HG03025 (cell line): ENCODE data around the gene ESCO1.
"Not testable (repeated sequence)": the region's sequence is repeated elsewhere in the genome, so short reads cannot be mapped to it uniquely, and the experiment has no call there.

ENCODE experiments used
- ATAC-seq: cut with Tn5 transposase; IDR thresholded peaks from one replicate; pipeline ENCODE4 v1.9.1; 2021; ENCODE audit warnings: mild to moderate bottlenecking, moderate library complexity; ENCODE audit not compliant: unreplicated experiment, low FRiP score

ESCO1 gene, protein sequence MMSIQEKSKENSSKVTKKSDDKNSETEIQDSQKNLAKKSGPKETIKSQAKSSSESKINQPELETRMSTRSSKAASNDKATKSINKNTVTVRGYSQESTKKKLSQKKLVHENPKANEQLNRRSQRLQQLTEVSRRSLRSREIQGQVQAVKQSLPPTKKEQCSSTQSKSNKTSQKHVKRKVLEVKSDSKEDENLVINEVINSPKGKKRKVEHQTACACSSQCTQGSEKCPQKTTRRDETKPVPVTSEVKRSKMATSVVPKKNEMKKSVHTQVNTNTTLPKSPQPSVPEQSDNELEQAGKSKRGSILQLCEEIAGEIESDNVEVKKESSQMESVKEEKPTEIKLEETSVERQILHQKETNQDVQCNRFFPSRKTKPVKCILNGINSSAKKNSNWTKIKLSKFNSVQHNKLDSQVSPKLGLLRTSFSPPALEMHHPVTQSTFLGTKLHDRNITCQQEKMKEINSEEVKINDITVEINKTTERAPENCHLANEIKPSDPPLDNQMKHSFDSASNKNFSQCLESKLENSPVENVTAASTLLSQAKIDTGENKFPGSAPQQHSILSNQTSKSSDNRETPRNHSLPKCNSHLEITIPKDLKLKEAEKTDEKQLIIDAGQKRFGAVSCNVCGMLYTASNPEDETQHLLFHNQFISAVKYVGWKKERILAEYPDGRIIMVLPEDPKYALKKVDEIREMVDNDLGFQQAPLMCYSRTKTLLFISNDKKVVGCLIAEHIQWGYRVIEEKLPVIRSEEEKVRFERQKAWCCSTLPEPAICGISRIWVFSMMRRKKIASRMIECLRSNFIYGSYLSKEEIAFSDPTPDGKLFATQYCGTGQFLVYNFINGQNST

DNA sequence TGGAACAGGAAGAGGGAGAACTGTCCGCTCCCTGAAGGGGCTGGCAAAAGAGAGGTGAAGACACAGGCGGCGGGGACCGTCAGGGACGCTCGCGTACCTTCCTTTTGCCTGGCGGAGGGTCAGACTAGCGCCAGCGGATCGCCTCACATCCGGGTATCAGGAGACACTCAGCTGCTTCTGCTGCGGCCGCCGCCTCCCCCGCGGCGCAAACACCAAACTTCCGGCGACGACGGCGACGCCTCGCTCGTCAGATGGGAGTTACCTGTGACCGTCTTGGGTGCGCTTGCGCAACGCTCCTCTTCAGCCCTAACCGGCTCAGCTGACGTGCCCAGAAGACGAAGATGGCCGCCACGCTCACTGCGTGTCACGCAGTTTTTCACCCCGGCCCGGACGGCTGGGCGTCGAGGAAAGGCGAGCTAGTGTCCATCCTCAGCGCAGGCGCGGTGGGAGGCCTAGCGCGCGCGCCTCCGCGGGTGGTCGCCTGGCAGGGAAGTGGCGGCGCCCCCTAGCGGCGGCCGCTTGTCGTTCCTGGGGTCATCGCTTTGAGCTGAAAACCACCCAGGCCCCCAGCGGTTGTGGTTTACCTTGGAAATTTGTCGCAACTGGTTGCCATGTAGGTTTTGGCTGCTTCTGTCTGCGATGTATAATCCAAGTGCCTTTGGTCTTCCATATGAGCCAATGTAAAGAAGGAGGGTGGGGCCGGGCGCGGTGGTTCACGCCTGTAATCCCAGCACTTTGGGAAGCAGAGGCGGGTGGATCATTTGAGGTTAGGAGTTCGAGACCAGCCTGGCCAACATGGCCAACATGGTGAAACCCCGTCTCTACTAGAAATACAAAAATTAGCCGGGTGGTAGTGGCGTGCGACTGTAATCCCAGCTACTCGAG is at the start of gene ESCO1:
TSS of gene ESCO1 (minus strand) at position 179 of the 885 bp plus-strand sequence. CDS start 25,861 bp downstream, outside the sequence.
- peak; percentile 90 for ATAC-seq

DNA sequence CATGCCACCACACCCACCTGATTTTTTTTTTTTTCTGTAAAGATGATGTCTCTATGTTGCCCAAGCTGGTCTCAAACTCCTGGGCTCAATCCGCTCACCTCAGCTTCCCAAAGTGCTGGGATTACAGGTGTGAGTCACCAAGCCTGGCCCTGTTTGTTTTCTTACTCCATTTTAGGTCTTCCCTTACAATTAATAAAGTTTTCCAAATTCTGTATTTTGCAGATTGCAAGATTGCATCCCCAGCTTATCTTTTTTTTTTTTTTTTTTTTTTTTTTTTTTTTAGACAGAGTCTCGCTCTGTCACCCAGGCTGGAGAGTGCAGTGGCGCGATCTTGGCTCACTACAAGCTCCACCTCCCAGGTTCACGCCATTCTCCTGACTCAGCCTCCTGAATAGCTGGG is 39.9 kb upstream of the ESCO1 start:
- not testable (repeated sequence) for ATAC-seq

DNA sequence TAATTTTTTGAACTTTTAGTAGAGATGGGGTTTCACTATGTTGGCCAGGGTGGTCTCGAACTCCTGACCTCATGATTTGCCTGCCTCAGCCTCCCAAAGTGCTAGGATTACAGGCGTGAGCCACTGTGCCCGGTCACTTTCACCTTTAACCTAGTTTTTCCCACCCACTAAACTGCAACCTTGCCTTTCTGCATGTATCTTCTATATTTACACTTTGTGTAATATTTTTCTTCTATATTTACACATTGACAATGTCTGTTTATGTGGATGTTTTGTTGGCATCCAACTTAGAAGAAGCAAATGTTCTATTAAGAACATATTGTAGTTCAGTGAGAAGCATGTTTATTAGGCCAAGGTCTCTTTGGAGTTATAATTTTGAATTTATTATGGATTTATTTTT is 38.3 kb upstream of the ESCO1 start:
- no peak for ATAC-seq

DNA sequence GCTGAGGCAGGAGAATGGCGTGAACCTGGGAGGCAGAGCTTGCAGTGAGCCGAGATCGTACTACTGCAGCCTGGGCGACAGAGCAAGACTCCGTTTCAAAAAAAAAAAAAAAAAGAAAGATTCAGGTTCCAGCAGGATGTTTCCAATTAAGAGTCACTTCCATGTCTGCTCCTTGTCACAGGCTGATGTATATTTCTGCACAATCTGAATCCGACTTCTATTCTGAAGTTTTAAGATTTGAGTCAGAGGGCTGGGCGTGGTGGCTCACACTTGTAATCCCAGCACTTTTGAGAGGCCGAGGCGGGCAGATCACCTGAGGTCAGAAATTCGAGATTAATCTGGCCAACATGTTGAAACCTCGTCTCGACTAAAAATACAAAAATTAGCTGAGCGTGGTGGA is 36.3 kb upstream of the ESCO1 start:
- ATAC-seq, result no peak

DNA sequence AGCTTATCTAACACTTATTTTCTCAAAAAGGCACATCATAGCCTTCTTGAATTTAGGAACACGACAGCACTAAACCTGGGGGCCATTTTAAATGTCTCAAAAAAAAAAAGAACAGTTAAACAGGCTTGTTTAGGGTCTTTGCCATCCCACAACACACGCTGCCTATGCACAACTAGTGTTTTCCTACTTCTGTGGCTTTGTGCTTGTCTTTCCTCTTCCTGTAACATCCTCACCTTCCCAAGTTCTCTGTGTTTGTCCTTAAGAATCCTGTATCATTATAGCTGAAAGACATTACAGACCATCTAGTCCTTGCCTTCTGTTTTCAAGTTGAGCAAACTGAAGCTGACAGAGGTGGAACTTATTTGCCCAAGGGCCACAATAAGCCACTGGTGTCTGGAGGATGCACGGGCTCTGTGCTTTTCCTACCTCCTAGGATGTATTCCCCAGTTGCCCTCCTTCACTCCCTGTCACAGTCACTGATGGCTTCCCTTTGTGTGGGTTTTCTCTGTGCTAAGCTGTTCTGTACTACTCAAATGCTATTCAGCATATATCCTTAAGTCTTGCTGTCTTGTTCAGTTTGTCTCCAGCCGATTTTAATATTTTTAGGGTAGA is 34.2 kb upstream of the ESCO1 start:
- no peak for ATAC-seq

DNA sequence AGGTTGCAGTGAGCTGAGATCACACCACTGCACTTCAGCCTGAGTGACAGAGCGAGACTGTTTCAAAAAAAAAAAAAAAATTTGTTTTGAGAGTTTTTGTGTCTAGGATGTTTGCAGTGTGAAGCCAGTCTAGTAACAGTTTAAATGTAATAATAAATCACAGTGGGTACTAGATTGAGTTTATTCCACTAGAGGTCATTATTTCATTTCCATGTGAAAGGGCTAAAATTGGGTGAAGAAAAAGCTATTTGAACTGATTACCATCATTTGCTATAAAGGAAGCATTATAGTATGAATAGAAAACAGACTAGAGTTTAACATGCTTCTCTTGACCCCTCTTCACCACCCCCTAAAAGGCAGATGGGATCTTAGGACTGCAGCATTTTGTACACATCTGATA is 31.9 kb upstream of the ESCO1 start:
- ATAC-seq, result no peak

DNA sequence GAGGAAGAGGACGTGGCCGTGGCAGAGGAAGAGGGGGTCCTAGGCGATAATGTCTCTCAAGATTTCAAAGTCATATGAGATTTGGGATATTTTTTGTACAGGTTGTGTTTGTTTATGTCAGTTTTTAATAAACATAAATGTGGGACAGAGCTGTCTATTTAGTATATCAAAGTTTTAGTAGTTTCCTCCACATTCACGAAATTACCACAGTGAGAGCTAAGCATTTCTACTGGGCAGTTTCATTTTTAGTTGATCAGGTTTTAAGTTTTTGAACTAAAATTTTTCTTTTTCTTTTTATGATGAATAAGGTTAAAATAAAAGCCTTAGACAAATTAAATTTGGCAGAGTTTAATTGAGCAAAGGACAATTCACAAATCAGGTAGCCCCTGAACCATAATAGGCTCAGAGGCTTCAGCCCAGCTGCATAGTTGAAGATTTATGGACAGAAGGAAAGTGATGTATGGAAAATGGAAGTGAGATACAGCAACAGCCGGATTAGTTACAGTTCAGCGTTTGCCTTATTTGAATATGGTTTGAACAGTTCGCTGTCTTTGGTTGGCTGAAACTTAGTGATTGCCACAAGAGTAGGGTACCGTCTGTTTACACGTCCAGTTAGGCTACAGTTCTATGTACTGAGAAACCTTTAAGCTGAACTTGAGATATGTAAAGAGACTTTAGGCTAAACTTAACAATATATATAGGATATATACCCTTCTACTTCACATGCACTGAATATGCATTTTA is 28.8 kb upstream of the ESCO1 start:
- peak; percentile 99 for ATAC-seq

DNA sequence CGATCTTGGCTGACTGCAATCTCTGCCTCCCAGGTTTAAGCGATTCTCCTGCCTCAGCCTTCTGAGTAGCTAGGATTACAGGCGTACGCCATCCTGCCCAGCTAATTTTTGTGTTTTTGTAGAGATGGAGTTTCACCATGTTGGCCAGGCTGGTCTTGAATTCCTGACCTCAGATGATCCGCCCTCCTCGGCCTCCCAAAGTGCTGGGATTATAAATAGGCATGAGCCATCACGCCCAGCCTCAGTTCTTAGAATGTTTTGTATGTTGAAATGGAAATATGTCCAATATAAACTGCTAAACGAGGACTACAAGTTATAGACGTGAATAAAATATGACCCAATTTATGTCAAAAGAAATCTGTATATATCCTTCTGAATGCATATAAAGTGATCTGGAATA is 21.1 kb upstream of the ESCO1 start:
- not testable (repeated sequence) for ATAC-seq

DNA sequence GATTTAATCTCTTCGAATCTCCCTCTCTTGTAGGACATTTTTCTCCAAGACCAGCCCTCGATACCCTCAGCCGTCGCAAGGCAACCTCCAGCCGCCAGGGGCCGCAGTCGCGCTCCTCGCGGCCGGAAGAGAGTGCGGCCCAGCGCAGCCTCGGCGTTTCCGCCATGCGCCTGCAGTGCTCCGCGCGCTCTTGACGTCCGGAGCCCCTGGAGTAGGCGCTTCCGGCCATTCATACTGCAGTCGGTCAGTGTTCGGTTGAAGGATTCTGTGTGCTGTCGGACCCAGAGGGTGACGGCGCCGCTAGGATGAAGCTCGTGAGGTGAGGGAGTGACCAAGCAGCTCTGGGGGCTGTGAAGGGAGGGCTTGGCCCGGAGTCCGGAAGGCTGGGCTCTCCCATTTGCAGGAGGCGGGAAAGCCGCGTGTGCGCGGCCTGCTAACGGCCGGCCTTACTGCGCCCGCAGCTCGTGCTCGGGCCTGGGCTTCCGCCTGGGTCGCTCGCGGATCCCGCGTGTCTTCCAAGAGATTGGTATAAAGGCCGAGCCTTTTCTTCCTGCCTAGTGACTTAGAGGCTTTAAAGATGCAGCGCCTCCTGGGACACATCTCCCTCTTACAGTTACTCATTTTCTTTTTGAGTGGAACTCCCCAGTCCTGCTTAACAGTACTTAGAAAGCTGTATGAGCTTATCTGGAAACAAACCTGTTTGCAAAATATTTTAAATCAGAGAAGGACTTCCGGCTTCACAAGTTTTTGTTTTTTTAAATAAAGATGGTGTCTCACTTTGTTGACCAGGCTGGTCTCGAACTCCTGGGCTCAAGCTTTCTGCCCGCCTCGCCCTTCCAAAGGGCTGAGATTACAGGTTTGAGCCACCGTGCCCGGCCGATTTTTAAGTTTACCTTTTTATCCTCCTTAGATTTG is 11.9 kb upstream of the ESCO1 start, which contains the start of gene SNRPD1:
TSS of gene SNRPD1 (plus strand) at position 190 of the 915 bp plus-strand sequence. CDS start at position 306, 116 bp downstream.
- ATAC-seq, result peak; percentile 95

DNA sequence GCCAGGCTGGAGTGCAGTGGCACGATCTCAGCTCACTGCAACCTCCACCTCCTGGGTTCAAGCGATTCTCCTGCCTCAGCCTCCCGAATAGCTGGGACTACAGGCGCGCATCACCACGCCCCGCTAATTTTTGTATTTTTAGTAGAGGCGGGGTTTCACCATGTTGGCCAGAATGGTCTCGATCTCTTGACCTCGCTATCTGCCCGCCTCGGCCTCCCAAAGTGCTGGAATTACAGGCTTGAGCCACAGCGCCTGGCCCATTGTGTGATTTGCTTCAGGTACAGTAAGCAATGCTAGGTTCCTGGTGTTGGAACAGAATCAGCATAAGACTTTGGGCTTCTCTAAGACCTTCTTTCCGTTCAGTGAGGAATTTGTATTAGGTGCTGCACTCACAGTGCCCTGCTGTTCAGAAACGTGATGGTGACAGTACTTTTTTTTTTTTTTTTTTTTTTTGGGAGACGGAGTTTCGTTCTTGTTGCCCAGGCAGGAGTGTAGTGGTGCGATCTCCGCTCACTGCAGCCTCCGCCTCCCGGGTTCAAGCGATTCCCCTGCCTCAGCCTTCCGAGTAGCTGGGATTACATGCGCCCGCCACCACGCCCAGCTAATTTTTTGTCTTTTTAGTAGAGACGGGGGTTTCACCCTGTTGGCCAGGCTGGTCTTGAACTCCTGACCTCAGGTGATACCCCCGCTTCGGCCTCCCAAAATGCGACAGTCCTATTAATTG is 11.1 kb upstream of the ESCO1 start:
- not testable (repeated sequence) for ATAC-seq

DNA sequence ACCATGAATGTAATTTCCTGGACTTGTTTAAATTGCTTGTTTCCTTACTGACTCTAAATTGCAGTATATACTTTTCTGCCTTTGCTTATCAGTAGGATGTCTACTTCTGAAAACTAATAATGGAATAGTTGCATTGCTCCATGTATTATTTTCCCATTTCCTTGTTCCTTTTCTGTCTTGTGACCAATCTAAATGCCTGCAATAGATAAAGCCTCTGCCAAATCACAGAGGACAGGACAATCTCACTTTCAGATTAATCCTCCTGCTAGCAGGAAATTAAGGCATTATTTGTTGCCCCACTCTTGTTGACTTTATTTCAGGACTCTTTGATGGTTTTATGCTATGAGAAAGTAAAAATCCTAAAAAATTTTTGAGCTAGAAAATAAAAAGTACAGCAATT is 4.7 kb upstream of the ESCO1 start:
- no peak for ATAC-seq

DNA sequence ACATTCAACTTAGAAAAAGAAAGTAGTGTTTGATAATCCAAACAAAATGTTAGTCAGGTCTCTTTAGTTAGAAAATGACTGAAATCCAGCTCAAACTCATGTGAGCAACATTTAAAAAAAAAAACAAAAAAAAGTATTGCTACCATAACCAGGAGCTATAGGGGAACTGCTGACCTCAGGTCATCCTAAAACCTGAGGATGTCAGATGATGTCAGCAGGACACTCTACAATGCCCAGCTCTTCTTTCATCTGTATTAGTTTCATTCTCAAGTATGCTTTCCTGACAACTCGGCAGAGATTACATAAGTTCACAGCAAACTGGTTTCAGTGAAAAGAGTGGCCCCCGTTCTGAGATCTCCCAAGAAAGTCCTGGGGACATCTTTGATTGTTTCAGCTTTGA is 4.2 kb upstream of the ESCO1 start:
- ATAC-seq, result no peak

DNA sequence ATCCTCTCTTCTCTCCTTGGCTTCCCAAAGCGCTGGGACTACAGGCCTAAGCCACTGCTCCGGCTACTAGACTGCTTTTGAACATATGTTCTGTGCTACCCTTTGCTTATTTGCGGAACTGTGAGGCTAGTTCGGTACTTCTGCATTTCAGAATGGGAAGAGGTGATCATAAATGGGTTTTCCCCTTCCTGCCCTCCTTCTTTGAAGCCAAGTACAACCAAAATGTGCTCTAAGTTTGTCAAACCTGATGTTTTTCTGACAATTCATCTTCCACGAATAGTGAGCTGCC is 1.7 kb upstream of the ESCO1 start:
- no peak for ATAC-seq

DNA sequence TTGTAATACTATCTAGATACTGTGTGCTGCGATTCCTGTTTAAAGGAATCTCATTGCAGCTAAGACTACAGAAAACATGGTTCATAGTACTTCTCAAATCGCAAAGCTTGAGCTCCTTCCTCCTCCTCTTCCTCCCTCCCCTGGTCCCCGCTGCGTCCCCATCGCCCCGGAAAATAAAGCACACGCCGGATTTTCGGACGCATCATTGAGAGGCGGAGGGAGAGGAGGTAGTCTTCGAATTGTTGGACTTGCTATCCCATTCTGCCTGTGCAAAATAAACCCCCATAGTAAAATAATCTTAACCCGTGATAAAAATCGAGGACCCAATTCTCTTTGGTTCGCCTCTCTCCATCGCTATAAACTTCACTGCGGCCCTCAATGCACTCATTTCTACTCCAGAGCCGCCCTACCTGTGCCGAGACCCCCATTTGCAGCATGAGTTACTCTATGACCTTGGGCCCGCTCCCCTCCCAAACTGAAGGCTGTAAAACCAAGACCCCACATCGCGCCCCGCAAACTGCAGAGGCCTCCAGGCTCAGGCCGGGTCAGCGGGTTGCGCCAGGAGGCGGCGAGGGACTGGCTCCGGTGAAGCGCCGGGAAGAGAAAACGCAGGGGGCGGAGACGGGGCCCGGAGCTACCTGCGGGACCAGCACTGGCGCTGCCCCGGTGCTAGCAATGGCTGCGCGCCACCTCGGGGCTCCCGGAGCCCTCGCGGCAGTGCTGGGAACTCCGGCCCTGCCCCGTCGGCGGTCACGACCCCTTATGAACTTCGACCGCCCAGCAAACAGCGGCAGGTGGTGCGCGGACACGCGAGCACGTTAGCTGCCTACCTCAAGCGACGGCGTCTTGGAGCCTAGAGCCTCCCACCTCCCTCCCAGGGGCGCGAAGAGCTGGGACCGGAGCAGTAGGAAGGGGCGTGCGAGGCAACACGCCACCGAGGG is 649 bp downstream of the ESCO1 start:
- peak; percentile 40 for ATAC-seq

DNA sequence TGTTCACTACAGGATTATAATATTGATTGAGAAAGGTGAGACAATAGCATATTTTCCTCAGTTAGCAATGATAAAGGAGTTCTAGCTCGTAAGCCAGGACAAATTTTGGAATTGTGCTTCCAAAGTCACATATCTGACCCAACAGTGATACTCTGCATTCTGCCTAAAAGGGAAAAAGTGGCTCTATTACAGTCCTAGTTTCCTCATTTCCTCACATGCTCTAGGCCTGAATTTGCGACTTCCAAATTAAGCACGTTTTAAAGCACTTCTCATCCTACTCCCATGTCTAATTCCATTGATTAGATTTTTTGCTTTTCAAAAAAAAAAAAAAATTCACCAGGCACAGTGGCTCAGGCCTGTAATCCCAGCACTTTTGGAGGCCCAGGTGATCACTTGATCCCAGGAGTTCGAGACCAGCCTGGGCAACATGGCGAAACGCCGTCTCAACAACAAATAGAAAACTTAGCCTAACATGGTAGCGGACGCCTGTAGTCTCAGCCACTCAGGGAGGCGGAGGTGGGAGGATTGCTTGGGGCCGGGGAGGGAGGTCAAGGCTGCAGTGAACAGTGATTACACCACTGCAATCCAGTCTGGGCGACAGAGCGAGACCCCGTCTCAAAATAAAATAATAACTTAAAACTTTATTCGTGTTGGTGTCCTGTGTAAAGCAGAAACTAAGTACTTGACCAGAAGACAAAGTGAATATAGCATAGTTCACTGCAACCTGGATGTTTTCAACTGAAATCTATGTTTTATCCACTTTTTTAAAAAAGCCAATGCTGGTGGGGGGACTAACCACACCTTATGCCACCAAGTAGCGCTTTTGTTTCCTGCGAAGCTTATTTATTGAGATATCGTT is 1.5 kb downstream of the ESCO1 start:
- ATAC-seq, result no peak

DNA sequence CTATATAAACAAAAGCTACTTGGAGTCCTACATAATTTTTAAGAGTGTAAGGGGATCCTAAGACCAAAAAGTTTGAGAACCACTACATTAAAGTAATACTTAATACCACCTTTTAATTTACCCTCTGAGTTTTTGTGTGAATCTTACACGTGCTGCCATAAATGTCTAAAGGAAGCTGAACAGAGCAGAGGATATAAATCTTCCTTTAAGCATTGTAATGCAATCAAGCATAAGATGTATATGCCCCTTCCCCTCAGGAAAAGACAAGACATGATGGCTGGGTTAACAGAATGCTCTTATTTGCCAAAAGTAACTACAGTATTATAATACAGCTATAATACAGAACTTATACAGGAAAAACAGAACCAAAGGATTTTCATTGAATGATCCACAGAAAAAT is 2.9 kb downstream of the ESCO1 start:
- ATAC-seq, result no peak
